ENCODE measurements around the gene NUMB. TPM values are rescaled to one million over a fixed set of nuclear protein-coding genes. Genes with fewer than 3 reads are reported as not detected.
A peak's percentile ranks its signal among the peaks of the same experiment; 100 is the strongest.
"Not testable (repeated sequence)": the region's sequence is repeated elsewhere in the genome, so short reads cannot be mapped to it uniquely, and the experiment has no call there.

Gene NUMB
- total and polyA plus RNA-seq, 2 donors (not counting 3 experiments of a cell fraction or from before 2014, with no cell fraction given) = 128 to 164 TPM

DNA sequence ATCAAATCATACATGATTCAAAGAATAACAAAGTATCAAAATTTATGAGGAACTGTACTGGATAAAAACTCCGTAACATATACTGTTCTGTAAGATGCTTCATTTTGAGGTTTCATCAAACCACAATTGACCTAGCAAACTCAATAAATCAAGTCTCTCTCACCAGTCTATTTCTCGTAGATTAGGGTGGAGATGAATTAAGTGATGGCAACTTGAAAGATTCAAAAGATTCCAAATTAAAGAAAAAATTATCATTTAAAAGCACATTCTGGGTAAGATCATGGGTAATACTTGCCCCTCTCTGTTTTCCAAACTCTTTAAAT lies 146.7 kb downstream of the NUMB start:
- H3K4me2 ChIP-seq (ENCODE audit: insufficient read depth, low read length) = peak overlapping the region; percentile 72
- H3K36me3 ChIP-seq (ENCODE audit: control insufficient read depth in 2 of 2, extremely low read depth in 1 of 2, insufficient read depth in 2 of 2, low read length in 2 of 2) = no peaks in the 10 kb centered on the region
- no peak overlapping the region for H2AFZ ChIP-seq (ENCODE audit: low read depth, low read length)
- H3K9me3 ChIP-seq (replicated peaks; ENCODE audit: control insufficient read depth, insufficient read depth, low read length) = no peaks in the 10 kb centered on the region
- H3K79me2 ChIP-seq (ENCODE audit: control insufficient read depth, insufficient read depth, low read length) = peaks cover 6% of the 10 kb centered on the region
- CTCF ChIA-PET = interaction anchor here (1.9 to 2.5 kb wide), 2 partner anchors 16 to 161 kb away, joined by 10 to 34 read pairs; no protein-coding TSS in a partner anchor
- BruUV-seq (replicated peaks) = no TSS peak
- no peaks in the 10 kb centered on the region for H3K9me1 ChIP-seq (replicated peaks; ENCODE audit: control insufficient read depth, extremely low read depth, insufficient read depth, low read length)
- dilution Hi-C loops (cut with MboI; ENCODE audit: extremely low pct_ligation_motif_present, low sequenced_read_pairs) = no loop called here
- POLR2A ChIA-PET = interaction anchor here (0.8 kb wide), 1 partner anchor 40 kb away, joined by 4 read pairs; no protein-coding TSS in a partner anchor
- no peaks in the 10 kb centered on the region for H3K27me3 ChIP-seq (ENCODE audit: control insufficient read depth in 2 of 2, insufficient read depth in 2 of 2, low read length in 2 of 2)
- peak overlapping the region in 1 of 3 experiments; percentile 23 for H3K4me3 ChIP-seq (replicated peaks in 1 of 3; ENCODE audit: insufficient read depth in 1 of 3, low read depth in 1 of 3, low read length in 3 of 3)
- FAIRE-seq (no peak), DNase-seq (ENCODE audit: low read depth, low spot score) (no peak)
- H3K9ac ChIP-seq (replicated peaks; ENCODE audit: extremely low read depth, insufficient read depth, low read length) = no peak overlapping the region
- H3K4me1 ChIP-seq (ENCODE audit: control insufficient read depth, extremely low read depth, insufficient read depth, low read length) = peaks cover 20% of the 10 kb centered on the region
- TF ChIP-seq POLR2A (IDR thresholded peaks at IDR 0.05; ENCODE audit: low read depth, low read length) = no peak
- TF ChIP-seq FOS (IDR thresholded peaks at IDR 0.05; ENCODE audit: borderline replicate concordance, insufficient read depth, low read length) = no peak
- TF ChIP-seq MAX (IDR thresholded peaks at IDR 0.05; ENCODE audit: insufficient read depth, insufficient read length) = no peak
- peak overlapping the region; percentile 31 for H3K27ac ChIP-seq (ENCODE audit: insufficient read depth, low read depth, low read length)
- intact Hi-C loops (cut with micrococcal nuclease) = loop anchor here (5.0 kb wide), 1 partner anchor 146 kb away; the partner anchor contains the start of gene NUMB
- no peaks in the 10 kb centered on the region for H4K20me1 ChIP-seq (replicated peaks; ENCODE audit: control insufficient read depth, extremely low read depth, insufficient read depth, low read length)

DNA sequence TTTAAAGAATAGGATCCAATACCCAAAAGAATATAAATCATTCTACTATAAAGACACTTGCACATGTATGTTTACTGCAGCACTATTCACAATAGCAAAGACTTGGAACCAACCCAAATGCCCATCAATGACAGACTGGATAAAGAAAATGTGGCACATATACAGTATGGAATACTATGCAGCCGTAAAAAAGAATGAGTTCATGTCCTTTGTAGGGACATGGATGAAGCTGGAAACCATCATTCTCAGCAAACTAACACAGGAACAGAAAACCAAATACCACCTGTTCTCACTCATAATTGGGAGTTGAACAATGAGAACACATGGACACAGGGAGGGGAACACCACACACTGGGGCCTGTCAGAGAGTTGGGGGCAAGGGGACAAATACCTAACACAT lies 149.1 kb downstream of the NUMB start:
- intact Hi-C loops (cut with micrococcal nuclease); H3K27me3 ChIP-seq (ENCODE audit: control insufficient read depth in 2 of 2, insufficient read depth in 2 of 2, low read length in 2 of 2); H4K20me1 ChIP-seq (replicated peaks; ENCODE audit: control insufficient read depth, extremely low read depth, insufficient read depth, low read length); CTCF ChIA-PET; dilution Hi-C loops (cut with MboI; ENCODE audit: extremely low pct_ligation_motif_present, low sequenced_read_pairs); FAIRE-seq; H3K36me3 ChIP-seq (ENCODE audit: control insufficient read depth in 2 of 2, extremely low read depth in 1 of 2, insufficient read depth in 2 of 2, low read length in 2 of 2); H3K79me2 ChIP-seq (ENCODE audit: control insufficient read depth, insufficient read depth, low read length); H3K9me1 ChIP-seq (replicated peaks; ENCODE audit: control insufficient read depth, extremely low read depth, insufficient read depth, low read length); H3K9me3 ChIP-seq (replicated peaks; ENCODE audit: control insufficient read depth, insufficient read depth, low read length); H3K4me3 ChIP-seq (replicated peaks in 1 of 3; ENCODE audit: insufficient read depth in 1 of 3, low read depth in 1 of 3, low read length in 3 of 3); H2AFZ ChIP-seq (ENCODE audit: low read depth, low read length); BruUV-seq (replicated peaks); H3K4me2 ChIP-seq (ENCODE audit: insufficient read depth, low read length); H3K9ac ChIP-seq (replicated peaks; ENCODE audit: extremely low read depth, insufficient read depth, low read length); DNase-seq (ENCODE audit: low read depth, low spot score); H3K27ac ChIP-seq (ENCODE audit: insufficient read depth, low read depth, low read length); POLR2A ChIA-PET: not testable (repeated sequence)
- H3K4me1 ChIP-seq (ENCODE audit: control insufficient read depth, extremely low read depth, insufficient read depth, low read length) = peaks cover 20% of the 10 kb centered on the region

All from endothelial cell of umbilical vein (primary cell).